GM19395 (cell line): Measurements from ENCODE around the gene ZNF629.

ENCODE experiments used
- ATAC-seq: cut with Tn5 transposase; IDR thresholded peaks from one replicate; pipeline ENCODE4 v1.9.1; 2021; ENCODE audit warnings: mild to moderate bottlenecking, moderate library complexity; ENCODE audit not compliant: unreplicated experiment

ZNF629 gene

DNA sequence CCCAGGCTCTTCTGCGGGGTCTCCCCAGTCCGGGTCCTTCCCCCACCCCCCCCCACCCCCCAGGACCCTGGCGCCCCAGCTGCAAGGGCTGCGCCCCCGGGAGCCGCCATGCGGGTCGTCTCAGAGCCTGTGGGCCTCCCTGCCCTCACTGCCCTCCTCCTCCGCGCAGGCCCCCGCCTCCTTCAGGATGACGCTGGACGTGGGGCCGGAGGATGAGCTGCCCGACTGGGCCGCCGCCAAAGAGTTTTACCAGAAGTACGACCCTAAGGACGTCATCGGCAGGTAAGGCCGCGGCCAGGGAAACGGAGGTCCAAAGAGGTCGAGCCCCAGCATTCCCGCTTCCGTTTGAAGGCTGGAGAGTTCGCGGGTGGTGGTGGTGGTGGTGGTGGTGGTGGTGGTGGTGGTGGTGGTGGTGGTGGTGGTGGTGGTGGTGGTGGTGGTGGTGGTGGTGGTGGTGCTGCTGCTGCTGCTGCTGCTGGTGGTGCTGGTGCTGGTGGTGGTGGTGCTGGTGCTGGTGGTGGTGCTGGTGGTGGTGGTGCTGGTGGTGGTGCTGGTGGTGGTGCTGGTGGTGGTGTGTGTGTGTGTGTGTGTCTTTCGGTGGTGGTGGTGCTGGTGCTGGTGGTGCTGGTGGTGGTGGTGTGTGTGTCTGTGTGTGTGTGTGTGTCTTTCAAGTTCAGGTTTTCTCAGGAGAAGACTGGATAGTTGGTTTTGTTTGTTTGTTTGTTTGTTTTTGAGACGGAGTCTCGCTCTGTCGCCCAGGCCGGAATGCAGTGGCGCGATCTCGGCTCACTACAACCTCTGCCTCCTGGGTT is 38.2 kb downstream of the ZNF629 start:
- ATAC-seq, result peak; percentile 15

DNA sequence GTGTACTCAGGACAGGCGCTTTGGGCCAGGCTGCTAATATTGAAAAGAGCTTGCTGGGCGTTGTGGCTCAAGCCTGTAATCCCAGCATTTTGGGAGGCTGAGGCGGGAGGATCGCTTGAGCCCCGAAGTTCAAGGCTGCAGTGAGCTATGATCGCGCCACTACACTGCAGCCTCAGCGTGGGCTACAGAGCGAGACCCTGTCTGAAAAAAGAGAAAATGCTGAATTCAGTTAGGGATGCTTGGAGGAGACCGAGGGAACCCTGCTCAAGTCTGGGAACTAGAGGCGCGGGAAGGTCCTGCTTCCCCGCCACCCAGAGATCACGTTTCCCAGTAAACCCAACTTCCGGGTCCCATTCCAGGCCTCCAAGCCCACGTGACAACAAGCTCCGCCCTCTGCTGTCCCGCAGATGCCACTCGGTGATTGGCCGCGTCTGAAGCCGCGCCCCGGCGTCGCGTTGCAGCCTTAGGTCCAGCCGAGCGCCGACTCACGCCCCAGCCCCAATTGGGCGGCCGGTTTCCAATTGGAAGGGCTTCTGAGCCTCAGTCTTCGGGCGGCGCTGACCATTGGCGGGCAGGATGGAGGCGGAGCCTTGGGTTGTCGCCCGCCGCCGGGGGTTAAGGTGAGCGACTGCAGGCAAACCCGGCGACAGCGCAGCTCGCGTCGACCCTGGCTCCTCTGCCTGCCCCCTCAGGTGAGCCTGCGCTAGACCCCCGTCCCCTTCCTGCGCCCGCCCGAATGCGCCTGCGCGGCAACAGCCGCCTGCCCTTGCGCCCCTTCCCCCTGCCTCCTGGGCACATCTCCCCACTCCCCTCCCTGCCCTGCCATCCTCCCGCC is 39.0 kb downstream of the ZNF629 start, which contains the start of gene PHKG2:
Gene PHKG2 (plus strand): TSS at position 627 of the 835 bp plus-strand sequence. CDS start 396 bp downstream, outside the sequence.
- ATAC-seq, result peak; percentile 98

DNA sequence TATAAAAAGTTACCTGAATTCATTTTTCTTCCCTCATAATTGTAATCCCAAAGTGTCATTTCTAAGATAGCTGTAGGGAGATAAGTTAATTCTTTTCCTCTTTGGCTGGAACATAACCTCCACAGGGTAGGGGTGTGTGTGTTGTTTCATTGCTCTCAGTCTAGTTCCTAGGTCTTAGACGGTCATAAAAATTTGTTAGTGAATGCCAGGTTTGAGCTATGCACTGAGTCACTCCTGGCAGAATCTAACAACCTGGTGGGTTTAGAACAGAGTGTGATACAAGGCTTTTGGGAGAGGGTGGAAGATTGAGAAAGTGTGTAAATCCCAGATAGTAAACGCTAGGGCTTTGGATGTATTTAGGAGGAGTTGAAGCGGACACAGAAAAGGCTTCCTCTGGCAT is 39.7 kb downstream of the ZNF629 start:
- ATAC-seq, result no peak

DNA sequence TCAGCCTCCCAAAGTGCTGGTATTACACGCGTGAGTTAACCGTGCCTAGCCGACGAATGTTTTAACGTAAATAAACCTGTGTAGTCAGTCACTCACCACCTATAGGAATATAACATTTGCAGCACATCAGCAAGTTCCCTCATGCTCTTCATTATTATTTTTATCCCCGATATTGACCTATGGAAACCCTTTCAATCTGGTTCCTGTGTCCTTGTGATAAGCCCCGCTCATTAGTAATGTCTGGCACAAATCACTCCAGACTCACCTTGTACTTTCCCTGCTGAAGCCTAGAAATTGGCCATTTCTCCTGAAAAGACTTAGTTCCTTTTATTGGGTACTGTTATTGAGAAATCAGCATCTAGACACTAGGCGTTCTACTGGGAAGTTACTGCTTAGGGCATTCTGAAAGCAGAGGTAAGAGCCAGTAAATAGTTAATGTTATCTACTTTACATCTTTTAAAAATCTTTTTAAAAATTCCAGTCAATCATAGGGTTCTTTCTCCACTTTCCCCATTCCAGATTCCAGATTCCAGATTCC is 40.3 kb downstream of the ZNF629 start:
- no peak for ATAC-seq

DNA sequence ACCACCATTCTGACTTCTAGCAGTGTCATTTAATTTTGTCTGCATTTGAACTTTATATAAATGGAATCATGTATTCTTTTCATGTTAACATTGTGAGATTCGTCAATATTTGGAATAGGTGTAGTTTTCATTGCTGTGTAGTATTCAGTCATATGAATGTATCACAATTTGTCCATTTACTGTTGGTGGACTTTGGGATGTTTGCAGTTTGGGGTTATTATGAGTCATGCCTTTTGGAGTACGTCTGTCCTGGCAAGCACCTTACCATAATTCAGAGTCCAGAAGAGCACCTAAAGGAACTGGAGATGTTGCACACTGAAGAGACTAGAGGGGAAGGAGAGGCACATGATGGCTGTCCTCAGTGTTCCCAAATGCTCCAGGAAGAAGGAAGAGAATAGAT is 41.9 kb downstream of the ZNF629 start:
- no peak for ATAC-seq

DNA sequence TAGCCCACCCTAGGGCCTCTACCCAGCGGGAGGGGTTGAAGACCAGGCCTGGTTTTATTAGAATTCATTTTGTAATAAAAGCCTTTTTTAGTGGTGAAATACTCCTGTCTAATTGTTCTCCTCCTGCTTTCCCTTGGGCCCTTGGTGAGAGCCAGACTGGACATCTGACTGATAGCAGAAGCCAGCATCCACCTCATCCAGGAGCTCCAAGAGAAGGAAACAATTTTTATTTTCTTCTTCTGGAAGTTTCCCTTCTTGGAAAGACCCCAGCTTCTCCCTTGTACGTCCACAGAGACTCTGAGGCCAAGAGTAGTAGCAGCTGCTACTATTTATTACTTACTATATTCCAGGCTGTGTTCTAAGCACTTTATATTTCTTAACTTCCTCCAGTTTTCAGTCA is 42.8 kb downstream of the ZNF629 start:
- no peak for ATAC-seq

DNA sequence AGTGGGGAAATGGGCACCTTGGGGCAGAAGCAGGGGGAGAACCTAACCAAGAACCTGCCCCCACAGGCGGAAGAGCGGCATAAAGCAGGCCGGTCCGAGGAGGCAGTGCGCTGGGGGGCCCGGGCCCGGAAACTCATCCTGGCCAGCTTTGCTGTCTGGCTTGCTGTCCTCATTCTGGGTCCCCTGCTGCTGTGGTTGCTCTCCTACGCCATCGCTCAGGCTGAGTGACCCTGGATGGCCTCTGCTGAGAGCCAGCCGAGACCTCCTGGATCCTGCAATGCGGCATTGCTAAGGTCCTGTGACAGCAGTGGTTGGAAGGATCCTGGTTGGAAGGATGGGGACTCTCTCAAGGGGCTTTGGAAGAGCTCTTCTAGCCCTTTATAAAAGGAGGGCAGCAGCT is 43.3 kb downstream of the ZNF629 start:
- no peak for ATAC-seq

DNA sequence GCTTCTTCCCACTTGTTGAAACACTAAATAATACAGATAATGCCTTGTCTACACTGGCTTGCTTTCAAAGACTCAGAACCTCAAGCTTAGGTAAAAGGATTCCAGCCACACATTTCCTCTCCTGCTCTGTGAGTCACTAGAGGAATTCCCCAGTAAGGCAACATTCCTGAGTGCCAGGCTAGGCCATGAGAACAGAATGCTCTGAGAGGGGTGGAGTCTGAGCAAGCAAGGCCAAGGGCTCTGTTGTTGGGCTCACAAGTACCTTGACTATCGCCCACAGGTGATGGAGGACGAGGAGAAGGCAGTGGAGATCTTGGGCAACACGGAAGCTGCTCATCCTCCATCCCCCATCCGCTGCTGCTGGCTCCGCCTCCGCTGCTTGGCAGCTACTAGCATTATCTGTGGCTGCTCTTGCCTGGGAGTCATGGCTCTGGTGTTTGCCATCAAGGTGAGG is 45.5 kb downstream of the ZNF629 start:
- ATAC-seq, result no peak

DNA sequence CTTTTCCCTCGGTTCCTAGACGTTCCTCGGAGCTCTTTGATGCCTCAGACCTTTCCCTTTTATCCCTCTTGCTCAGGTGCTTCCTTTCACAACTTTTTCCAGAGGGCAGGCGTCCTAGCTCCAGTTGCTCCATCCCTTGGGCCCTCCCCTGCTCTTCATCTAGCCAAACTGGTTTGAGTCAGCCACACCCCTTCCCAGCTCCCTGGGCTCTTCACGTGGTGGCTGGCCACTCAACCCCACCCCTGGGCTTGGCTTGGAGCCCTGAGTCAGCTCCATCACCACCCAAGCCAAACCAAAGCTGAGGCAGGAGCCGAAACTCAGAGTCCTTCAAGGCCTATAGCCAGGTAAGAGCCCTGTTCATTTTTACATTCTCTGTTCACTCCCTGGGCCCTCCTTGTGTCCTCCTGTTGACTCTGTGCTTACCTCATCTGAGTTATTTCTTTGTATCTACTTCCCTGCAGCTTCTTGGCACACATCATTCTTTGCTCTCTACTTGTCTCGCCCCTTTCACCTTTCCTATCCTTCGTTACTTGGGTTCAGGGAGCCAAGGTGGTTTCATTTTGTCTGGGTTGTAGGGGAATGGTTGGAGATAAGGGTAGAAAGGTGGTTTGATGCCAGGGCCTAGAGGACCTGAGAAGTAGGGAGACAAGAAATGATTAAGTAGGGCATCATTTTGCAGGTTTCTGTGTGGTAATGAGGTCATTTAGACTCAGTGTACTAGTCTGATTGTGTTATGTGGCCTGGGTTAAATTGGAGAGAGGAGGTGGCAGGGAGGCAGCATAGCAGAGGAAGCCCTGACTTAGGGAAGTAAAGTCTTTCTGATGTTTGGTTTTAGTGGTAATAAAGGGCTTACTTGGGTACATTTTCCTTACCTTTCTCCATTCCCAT is 46.4 kb downstream of the ZNF629 start:
- ATAC-seq, result no peak

DNA sequence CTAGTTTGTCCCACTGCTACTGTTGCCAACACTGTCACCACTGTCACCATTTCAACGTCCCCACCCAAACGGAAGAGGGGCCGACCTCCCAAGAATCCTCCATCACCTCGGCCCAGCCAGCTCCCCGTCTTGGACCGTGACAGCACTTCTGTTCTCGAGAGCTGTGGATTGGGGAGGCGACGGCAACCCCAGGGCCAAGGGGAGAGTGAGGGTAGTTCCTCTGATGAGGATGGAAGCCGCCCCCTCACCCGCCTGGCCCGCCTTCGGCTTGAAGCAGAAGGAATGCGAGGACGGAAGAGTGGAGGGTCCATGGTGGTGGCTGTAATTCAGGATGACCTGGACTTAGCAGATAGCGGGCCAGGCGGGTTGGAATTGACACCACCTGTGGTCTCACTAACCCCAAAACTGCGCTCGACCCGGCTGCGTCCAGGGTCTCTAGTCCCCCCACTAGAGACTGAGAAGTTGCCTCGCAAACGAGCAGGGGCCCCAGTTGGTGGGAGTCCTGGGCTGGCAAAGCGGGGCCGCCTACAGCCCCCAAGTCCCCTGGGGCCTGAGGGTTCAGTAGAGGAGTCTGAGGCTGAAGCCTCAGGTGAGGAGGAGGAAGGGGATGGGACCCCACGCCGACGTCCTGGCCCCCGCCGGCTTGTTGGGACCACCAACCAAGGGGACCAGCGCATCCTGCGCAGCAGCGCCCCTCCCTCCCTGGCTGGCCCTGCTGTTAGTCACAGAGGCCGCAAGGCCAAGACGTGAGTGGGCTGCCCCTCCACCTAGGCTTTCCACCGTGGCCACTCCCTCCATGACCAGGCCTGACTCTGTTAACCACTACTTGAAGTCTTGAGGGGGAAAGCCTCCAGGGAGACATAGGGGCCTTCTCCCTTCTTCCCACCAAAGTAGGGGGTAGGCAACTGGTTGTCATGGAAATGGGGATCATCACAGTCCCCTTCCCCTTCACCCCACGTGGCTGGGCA is 47.7 kb downstream of the ZNF629 start:
- ATAC-seq, result no peak

DNA sequence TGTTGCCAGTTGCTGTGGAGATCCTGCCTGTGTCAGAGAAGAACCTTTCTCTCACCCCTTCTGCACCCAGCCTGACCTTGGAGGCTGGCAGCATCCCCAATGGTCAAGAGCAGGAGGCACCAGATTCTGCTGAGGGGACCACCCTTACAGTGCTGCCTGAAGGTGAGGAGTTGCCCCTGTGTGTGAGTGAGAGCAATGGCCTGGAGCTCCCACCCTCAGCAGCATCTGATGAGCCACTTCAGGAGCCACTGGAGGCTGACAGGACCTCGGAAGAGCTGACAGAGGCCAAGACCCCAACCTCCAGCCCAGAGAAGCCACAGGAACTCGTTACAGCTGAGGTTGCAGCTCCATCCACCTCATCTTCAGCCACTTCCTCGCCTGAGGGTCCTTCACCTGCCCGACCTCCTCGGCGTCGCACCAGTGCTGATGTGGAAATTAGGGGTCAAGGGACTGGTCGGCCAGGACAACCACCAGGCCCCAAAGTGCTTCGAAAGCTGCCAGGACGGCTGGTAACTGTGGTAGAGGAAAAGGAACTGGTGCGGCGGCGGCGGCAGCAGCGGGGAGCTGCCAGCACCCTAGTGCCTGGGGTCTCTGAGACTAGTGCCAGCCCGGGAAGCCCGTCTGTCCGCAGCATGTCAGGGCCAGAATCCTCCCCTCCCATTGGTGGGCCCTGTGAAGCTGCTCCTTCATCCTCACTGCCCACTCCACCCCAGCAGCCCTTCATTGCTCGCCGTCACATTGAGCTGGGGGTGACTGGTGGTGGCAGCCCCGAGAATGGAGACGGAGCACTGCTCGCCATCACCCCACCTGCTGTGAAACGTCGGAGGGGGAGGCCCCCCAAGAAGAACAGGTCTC is 49.0 kb downstream of the ZNF629 start:
- no peak for ATAC-seq

DNA sequence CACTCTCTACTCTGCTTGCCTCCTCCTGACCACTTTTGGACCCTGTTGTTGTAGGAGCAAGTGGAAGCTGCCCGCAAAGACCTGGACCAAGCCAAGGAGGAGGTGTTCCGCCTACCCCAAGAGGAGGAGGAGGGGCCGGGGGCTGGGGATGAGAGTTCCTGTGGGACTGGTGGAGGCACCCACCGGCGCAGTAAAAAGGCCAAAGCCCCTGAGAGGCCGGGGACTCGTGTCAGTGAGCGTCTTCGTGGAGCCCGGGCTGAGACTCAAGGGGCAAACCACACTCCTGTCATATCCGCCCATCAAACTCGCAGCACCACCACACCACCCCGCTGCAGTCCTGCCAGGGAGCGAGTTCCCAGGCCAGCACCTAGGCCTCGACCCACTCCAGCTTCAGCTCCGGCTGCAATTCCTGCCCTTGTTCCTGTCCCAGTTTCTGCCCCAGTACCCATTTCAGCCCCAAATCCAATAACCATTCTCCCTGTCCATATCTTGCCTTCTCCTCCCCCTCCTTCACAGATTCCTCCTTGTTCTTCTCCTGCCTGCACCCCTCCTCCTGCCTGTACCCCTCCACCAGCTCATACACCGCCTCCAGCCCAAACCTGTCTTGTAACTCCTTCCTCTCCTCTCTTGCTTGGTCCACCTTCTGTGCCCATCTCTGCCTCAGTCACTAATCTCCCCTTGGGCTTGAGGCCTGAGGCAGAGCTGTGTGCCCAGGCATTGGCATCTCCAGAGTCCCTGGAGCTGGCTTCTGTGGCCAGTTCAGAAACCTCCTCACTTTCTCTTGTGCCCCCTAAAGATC is 49.8 kb downstream of the ZNF629 start:
- no peak for ATAC-seq

DNA sequence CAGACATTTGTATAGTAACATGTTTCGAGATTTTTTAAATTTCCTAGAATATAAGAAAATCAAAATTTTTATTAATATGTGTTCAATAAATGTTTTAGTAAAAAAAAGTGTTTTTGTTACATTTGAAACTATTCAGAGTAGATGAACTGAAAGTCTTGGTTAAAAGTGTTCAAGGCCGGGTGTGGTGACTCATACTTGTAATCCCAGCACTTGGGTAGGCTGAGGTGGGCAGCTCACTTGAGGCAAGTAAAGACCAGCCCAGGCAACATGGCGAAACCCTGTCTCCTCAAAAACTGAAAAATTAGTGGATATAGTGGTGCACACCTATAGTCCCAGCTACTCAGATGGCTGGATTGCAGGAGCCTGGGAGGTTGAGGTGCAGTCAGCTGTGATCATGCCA is 55.6 kb downstream of the ZNF629 start:
- no peak for ATAC-seq

DNA sequence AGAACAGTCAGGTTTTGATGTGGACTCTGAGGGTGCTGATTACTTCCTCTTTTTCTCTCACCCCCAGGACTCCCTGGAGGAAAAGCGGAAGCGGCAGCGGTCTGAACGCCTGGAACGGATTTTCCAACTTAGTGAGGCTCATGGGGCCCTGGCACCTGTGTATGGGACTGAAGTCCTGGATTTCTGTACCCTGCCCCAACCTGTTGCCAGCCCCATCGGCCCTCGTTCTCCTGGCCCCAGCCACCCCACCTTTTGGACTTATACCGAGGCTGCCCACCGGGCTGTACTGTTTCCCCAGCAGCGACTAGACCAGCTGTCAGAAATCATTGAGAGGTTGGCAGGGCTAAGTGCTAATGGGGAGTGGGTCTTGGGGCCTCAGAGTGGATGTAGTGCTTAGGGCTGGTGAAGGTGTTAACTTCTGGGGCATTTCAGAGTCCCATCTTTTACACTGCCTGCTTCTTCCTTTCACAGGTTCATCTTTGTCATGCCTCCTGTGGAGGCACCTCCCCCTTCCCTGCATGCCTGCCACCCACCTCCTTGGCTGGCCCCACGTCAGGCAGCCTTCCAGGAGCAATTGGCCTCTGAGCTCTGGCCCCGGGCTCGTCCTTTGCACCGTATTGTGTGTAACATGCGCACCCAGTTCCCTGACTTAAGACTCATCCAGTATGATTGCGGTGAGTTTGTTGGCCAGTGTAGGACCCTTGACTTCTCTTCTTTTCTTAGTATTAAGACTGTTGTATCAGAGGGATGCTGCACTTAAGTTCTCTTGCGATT is 57.9 kb downstream of the ZNF629 start:
- no peak for ATAC-seq
